GM21423 (cell line): ENCODE data around the gene HHEX.
"Not testable (repeated sequence)": the region's sequence is repeated elsewhere in the genome, so short reads cannot be mapped to it uniquely, and the experiment has no call there.

Experiments
- ATAC-seq: cut with Tn5 transposase; IDR thresholded peaks from one replicate; pipeline ENCODE4 v1.9.1; 2021; ENCODE audit warnings: mild to moderate bottlenecking, moderate library complexity; ENCODE audit not compliant: unreplicated experiment

Gene HHEX

DNA sequence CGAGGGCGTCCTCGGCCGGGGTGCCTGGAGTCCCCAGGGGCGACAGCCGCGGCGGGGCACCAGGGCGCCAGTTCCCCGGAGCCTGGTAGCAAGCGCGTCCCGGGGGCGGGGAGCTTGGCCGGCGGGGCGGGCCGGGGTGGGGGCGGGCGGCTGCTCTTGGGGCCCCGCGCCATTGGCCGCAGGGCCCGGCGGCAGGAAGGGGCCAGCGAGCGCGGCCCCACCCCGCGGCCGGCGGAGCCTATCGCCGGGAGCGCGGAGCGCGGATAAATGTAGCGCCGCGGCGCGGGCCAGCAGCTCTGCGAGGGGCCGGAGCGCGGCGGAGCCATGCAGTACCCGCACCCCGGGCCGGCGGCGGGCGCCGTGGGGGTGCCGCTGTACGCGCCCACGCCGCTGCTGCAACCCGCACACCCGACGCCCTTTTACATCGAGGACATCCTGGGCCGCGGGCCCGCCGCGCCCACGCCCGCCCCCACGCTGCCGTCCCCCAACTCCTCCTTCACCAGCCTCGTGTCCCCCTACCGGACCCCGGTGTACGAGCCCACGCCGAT is at the start of gene HHEX:
HHEX (plus strand) TSS at position 293 of the 548 bp plus-strand sequence; CDS start at position 325, 32 bp downstream.
- ATAC-seq: peak; percentile 55

- no peak for ATAC-seq
Measured at GRCh38 chr10:92640107-92640506, 49.6 kb upstream of the HHEX start.

DNA sequence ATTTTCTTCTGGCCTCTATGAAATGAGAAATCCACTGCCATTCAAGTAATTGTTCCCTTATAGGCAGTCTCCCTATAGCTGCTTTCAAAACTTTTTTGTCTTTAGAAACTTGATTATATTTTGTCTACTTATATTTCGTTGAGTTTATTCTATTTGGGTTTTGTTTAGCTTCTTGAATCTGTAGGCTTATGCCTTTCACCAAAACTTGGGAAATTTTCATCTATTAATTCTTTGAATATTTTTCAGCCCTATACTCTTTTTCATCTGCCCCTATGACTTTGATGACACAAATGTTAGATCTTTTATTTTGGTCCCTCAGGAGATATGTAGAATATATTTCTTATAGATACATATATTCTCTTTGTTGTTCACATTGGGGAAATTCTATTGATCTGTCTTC is 48.3 kb upstream of the HHEX start:
- ATAC-seq: no peak

DNA sequence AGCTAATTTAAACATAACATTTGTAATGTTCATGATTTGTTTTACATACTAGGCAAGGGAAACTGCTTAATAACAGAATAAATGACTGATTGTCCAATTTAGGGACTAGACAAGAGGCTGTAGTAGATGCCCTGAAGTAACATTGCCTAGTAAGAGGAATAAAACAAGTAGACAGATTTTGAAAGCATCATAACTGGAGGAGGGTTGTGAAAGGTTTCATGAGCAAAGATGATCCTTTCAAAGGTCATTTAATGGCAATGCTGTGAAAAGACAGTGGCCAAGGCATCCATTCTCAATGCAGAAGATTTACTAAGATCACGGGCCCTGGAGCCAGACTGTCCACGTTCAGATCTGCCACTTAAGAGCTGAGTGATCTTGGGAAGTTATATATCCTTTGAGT is 44.8 kb upstream of the HHEX start:
- ATAC-seq: no peak

GRCh38 chr10:92650864-92651263 is 38.9 kb upstream of the HHEX start:
- not testable (repeated sequence) for ATAC-seq

- no peak for ATAC-seq
Measured at GRCh38 chr10:92655426-92655825, 34.3 kb upstream of the HHEX start.

- no peak for ATAC-seq
Measured at GRCh38 chr10:92656266-92656961, 33.3 kb upstream of the HHEX start.

DNA sequence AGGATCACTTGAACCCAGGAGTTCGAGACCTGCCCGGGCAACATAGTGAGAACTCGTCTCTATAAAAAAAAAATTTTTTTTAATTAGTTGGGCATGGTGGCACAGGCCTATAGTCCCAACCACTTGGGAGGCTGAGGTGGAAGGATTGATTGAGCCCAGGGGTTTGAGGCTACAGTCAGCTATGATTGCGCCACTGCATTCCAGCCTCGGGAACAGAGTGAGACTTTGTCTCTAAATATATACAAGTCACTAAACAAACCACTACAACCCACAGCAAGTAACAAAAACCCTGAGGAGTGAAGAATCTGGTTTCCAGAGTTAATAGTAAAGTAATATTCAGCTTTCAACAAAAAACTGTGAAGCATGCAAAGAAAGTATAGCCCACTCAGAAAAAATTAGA is 32.7 kb upstream of the HHEX start:
- ATAC-seq: no peak

GRCh38 chr10:92662848-92663247 is 26.9 kb upstream of the HHEX start:
- no peak for ATAC-seq

- ATAC-seq: no peak
Measured at GRCh38 chr10:92664322-92664721, 25.4 kb upstream of the HHEX start.

DNA sequence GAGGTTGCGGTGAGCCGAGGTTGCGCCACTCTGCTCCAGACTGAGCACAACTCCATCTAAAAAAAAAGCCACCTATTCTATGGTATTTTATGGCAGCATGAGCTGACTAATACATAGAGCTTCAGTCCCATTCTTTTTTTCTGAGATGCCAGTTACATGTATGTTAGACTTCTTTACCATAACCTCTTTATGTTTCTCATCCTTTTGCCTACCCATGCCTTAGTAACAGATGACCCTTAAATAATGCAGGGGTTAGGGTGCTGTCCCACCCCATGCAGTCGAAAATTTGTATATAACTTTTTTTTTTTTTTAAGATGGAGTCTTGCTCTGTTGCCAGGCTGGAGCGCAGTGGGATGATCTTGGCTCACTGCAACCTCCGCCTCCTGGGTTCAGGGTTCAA is 22.7 kb upstream of the HHEX start:
- no peak for ATAC-seq

DNA sequence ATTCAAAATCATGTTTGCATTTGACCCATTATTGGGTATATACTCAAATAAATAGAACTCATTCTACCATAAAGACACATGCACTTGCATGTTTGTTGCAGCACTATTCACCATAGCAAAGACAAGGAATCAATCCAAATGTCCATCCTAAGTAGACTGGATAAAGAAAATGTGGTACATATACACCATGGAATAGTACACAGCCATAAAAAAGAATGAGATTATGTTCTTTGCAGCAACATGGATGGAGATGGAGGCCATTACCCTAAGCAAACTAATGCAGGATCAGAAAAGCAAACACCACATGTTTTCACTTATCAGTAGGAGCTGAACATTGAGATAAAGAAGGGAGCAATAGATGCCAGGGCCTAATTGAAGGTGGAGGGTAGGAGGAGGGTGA is 12.0 kb upstream of the HHEX start:
- ATAC-seq: no peak

DNA sequence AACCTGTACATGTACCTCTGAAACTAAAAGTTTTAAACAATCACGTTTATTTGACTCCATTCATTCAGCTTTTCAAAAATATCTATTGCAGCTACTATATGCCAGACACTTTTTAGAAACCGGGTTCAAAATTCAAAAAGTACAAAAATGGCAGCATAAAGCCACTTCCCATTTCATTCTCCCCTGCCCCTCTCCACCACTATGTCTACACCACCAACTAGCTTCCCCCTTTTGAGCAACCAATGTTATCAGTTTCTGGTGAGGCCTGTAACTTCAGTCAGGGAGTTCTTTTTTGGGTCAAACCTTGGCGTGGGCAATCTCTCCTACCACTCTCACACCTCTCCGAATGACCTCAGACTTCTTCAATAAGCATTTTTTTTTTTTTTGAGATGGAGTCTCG is 11.5 kb upstream of the HHEX start:
- no peak for ATAC-seq

DNA sequence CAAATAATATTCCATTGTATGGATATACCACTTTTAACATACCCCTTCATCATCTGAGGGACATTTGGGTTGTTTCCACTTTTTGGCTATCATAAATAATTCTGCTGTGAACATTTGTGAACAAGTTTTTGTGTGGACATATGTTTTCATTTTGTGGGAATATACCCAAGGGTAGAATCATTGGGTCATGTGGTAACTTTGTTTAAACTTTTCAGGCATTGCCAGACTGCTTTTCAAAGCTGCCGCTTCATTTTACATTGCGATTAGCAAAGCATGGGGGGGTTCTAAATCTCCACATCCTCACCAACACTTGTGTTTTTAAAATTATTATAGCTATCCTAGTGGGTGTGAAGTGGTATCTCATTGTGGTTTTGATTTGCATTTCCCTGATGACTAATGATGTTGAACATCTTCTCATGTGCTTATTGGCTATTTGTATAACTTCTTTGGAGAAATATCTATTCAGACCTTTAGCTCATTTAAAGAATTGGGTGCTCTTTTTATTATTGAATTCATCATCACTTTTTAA is 8.4 kb upstream of the HHEX start:
- ATAC-seq: no peak

- no peak for ATAC-seq
Measured at GRCh38 chr10:92688573-92688926, 1.2 kb upstream of the HHEX start.

DNA sequence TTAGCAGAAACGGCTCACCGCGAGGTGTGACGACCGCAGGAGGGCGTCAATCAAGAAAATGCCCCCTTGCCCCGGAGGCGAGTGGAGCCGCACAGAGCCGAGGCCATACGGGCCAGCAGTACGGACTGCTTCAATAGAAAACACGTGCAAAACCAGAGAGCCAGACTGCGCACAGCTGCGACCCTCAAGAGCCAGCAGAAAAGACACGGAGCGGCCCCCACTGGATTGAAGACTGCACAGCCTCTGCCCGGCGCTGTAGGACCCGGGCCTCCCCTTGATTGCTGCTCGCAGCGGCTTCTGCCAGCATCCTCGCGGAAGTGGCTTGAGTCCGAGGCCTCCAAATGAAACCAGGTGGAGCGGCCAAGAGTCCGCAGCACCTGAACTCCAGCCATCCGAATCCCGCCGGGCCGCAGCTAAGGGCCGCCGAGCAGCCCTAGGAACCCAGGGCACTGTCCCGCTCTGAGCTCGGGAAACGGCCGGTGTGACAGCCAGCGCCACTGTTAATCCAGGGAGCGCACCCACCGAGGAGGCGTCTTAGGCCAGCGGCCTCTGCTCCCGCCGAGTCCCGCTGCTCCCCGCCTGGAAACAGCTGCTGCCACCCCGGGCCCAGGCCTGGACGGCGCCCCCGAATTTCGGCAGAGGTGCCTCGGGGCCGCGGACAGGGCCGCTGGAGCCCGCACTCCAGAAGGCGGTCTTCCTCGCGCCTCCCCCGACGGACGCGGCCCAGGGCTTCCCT is 660 bp upstream of the HHEX start:
- peak; percentile 12 for ATAC-seq

GRCh38 chr10:92690211-92690914 is 608 bp downstream of the HHEX start:
- ATAC-seq: peak; percentile 37

- ATAC-seq: no peak
Measured at GRCh38 chr10:92690915-92691590, 1.3 kb downstream of the HHEX start.

DNA sequence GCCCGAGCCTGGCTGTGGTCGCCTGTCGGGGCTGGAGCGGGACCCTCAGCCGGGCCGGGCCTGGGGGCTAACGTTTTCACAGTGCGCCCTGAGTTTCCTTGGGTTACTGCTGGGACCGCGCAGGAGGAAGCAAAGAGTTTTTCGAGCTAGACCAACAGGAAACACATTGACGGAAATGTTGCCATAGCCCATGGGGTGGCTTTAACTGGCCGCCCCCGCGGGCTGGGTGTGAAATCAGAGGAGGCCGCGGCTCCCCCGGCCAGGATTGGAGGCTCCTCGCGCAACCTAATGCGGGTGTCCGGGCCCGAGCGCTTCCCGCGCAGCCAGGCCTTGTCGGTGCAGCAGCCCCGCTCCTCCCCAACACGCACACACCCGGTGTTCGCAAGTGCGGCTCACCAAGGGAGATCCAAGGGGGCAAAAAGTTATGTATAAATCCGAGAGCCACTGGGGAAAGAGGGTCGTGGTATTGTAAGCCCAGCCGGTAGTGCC is 1.9 kb downstream of the HHEX start:
- no peak for ATAC-seq

GRCh38 chr10:92692080-92692671 is 2.4 kb downstream of the HHEX start:
- no peak for ATAC-seq
